OCI-LY3 (cell line): ENCODE data around the gene BEND4.

Source experiments
- H2AFZ ChIP-seq: fragments of 200-600, 300-600 bp; shearing (Covaris generic); 2 replicates; pipeline ENCODE4 v1.6.0; 2014; ENCODE audit warnings: antibody characterized with exemption, low read depth, low read length
- H3K27ac ChIP-seq: fragments of 200-600, 300-600 bp; sonication (generic); 2 replicates; pipeline ENCODE4 v1.5.1; 2014; ENCODE audit warnings: mild to moderate bottlenecking, low read length, moderate library complexity, mixed read lengths
- H3K27me3 ChIP-seq: fragments of 200-600, 300-600 bp; sonication (generic); 2 replicates; pipeline ENCODE4 v1.6.1; 2014; ENCODE audit warnings: low read depth, low read length, mixed read lengths
- H3K36me3 ChIP-seq: fragments of 200-600, 300-600 bp; sonication (generic); replicated peaks from 2 replicates; pipeline ENCODE3; 2014; ENCODE audit warnings: low read depth, low read length, mixed read lengths
- H3K4me1 ChIP-seq: fragments of 300-600, 200-600 bp; sonication (generic); 2 replicates; pipeline ENCODE4 v1.6.1; 2014; ENCODE audit warnings: low read length, mixed read lengths
- H3K4me2 ChIP-seq: fragments of 200-600, 300-600 bp; sonication (generic); 2 replicates; pipeline ENCODE4 v1.6.1; 2014; ENCODE audit warnings: low read length, mixed read lengths
- H3K4me3 ChIP-seq: fragments of 300-600, 200-600 bp; sonication (generic); 2 replicates; pipeline ENCODE4 v1.5.1; 2014; ENCODE audit warnings: antibody characterized with exemption, mild to moderate bottlenecking, low read length, moderate library complexity
- H3K79me2 ChIP-seq: fragments of 300-600, 200-600 bp; shearing (Covaris generic); 2 replicates; pipeline ENCODE4 v1.6.1; 2014; ENCODE audit warnings: mild to moderate bottlenecking, low read length, mixed read lengths
- H3K9ac ChIP-seq: fragments of 300-600, 200-600 bp; shearing (Covaris generic); 2 replicates; pipeline ENCODE4 v1.6.0; 2014; ENCODE audit warnings: mild to moderate bottlenecking, low read length, moderate library complexity
- H3K9me3 ChIP-seq: fragments of 200-600, 300-600 bp; shearing (Covaris generic); 2 replicates; pipeline ENCODE4 v1.6.1; 2014; ENCODE audit warnings: low read length, mixed read lengths; ENCODE audit not compliant: insufficient read depth
- H4K20me1 ChIP-seq: fragments of 200-600, 300-600 bp; sonication (generic); 2 replicates; pipeline ENCODE4 v1.6.1; 2016; ENCODE audit warnings: low read length, mixed read lengths; ENCODE audit not compliant: insufficient read depth
- EZH2phosphoT487 ChIP-seq: fragments of 200-600 bp; shearing (Covaris generic); IDR thresholded peaks from 2 replicates; pipeline ENCODE4 v1.6.1; 2018; ENCODE audit warnings: antibody characterized with exemption, mixed run types, low read depth
- TF ChIP-seq, protein P1 (sequence below): fragments of 200-600, 300-600 bp; sonication (generic); IDR thresholded peaks from 2 replicates; pipeline ENCODE4 v1.5.1; 2014; ENCODE audit warnings: antibody characterized with exemption, low read length, low read depth

The BEND4 gene

DNA sequence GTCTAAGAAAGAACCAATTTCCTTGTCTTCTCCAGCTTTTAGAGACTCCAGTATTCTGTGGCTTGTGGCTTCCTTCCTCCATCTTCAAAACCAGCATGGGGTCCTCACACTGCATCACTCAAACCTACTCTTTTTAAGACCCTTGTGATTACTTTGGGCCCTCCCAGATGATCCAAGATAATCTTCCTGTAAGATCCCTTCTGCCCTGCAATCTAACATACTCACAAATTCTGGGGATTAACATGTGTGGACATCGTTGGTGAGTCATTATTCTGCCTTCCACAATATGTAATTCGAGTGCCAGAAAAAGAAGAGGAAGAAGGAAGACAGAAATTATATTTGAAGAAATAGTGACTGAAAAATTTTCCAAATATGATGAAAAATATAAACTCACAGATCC is 47.9 kb downstream of the BEND4 start:
- no peak overlapping the region for H2AFZ ChIP-seq
- no peak overlapping the region for H3K4me2 ChIP-seq
- no peaks in the 10 kb centered on the region for H3K27me3 ChIP-seq
- no peak overlapping the region for H3K27ac ChIP-seq
- no peak overlapping the region for H3K4me3 ChIP-seq
- TF ChIP-seq, protein P1, sequence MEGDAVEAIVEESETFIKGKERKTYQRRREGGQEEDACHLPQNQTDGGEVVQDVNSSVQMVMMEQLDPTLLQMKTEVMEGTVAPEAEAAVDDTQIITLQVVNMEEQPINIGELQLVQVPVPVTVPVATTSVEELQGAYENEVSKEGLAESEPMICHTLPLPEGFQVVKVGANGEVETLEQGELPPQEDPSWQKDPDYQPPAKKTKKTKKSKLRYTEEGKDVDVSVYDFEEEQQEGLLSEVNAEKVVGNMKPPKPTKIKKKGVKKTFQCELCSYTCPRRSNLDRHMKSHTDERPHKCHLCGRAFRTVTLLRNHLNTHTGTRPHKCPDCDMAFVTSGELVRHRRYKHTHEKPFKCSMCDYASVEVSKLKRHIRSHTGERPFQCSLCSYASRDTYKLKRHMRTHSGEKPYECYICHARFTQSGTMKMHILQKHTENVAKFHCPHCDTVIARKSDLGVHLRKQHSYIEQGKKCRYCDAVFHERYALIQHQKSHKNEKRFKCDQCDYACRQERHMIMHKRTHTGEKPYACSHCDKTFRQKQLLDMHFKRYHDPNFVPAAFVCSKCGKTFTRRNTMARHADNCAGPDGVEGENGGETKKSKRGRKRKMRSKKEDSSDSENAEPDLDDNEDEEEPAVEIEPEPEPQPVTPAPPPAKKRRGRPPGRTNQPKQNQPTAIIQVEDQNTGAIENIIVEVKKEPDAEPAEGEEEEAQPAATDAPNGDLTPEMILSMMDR = no peak
- TF ChIP-seq EZH2phosphoT487 = no peak
- no peaks in the 10 kb centered on the region for H4K20me1 ChIP-seq
- no peaks in the 10 kb centered on the region for H3K36me3 ChIP-seq
- no peaks in the 10 kb centered on the region for H3K4me1 ChIP-seq
- no peaks in the 10 kb centered on the region for H3K9me3 ChIP-seq
- no peaks in the 10 kb centered on the region for H3K79me2 ChIP-seq
- H3K9ac ChIP-seq = no peak overlapping the region

DNA sequence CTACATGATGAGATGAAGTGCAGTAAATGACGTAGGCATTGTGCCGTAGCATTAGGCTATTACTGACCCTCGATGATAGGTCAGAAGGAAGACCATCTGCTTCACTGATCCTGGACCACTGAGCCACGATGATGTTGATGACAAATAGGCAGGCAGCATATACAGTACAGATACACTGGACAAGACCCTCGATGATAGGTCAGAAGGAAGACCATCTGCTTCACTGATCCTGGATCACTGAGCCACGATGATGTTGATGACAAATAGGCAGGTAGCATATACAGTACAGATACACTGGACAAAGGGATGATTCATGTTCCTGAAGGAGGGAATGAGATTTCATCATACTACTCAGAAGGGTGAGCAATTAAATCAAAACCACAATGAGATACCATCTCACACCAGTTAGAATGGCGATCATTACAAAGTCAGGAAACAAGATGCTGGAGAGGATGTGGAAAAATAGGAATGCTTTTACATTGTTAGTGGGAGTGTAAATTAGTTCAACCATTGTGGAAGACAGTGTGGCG is 50.9 kb downstream of the BEND4 start:
- H3K27ac ChIP-seq = no peak overlapping the region
- H3K4me2 ChIP-seq = no peak overlapping the region
- no peaks in the 10 kb centered on the region for H3K9me3 ChIP-seq
- H4K20me1 ChIP-seq = no peaks in the 10 kb centered on the region
- no peaks in the 10 kb centered on the region for H3K79me2 ChIP-seq
- H3K9ac ChIP-seq = no peak overlapping the region
- H3K27me3 ChIP-seq = no peaks in the 10 kb centered on the region
- no peak overlapping the region for H3K4me3 ChIP-seq
- H2AFZ ChIP-seq = no peak overlapping the region
- no peaks in the 10 kb centered on the region for H3K4me1 ChIP-seq
- TF ChIP-seq, protein P1 = no peak
- no peak for TF ChIP-seq EZH2phosphoT487
- H3K36me3 ChIP-seq = no peaks in the 10 kb centered on the region

DNA sequence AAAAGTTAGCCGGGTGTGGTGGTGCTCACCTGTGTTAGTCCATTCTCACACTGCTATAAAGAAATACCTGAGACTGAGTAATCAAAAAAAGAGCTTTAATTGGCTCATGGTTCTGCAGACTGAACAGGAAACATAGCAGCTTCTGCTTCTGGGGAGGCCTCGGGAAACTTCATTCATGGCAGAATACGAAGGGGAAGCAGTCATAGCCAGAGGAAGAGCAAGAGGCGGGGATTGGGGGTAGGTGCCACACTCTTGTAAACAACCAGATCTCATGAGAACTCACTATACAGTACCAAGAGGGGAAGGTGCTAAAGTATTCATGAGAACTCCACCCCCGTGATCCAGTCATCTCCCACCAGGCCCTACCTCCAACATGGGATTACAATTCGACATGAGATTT is 64.1 kb downstream of the BEND4 start:
- peaks cover 5% of the 10 kb centered on the region for H3K36me3 ChIP-seq
- H3K4me2 ChIP-seq = no peak overlapping the region
- H3K27me3 ChIP-seq = no peaks in the 10 kb centered on the region
- H3K4me1 ChIP-seq = no peaks in the 10 kb centered on the region
- H3K79me2 ChIP-seq = no peaks in the 10 kb centered on the region
- H2AFZ ChIP-seq = no peak overlapping the region
- TF ChIP-seq, protein P1 = no peak
- TF ChIP-seq EZH2phosphoT487 = no peak
- H3K4me3 ChIP-seq = no peak overlapping the region
- no peak overlapping the region for H3K27ac ChIP-seq
- H3K9me3 ChIP-seq = no peaks in the 10 kb centered on the region
- no peaks in the 10 kb centered on the region for H4K20me1 ChIP-seq
- H3K9ac ChIP-seq = no peak overlapping the region

DNA sequence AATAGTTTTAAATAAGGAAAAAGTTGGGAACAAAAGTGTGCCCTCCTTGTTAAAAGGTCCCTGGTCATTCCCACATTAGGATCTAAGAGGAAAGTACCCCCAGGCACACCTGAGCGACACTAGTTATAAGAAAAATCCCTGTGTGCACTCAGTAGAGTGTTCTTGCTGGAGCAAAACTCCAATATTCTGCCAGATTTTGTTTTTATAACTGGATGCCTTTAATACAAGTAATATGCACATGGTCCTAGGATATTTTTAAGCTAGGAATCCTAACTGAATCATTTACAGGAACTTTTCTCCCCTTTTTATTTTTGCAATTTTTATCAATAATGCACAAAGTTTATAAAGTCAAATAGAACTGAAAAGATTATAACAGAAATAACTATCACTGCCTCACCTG is 68.6 kb downstream of the BEND4 start:
- Histone ChIP-seq H3K27me3 (no peaks in the 10 kb centered on the region), H3K79me2 (no peaks in the 10 kb centered on the region), H3K4me1 (peaks cover under 1% of the 10 kb centered on the region), H3K4me3 (no peak overlapping the region), H3K9ac (no peak overlapping the region), H3K9me3 (no peaks in the 10 kb centered on the region), H3K27ac (no peak overlapping the region), H3K36me3 (peaks cover 10% of the 10 kb centered on the region), H2AFZ (no peak overlapping the region), H4K20me1 (no peaks in the 10 kb centered on the region), H3K4me2 (no peak overlapping the region)
- TF ChIP-seq EZH2phosphoT487 = no peak
- TF ChIP-seq, protein P1 = no peak
